SK-N-SH treated with all-trans-retinoic acid at 6 μM for 48 hours (cell line): ENCODE data around the gene CHMP2A.

ENCODE experiments used
- ATAC-seq: fragments of 200-7000 bp; cut with Tn5 transposase; 3 replicates; pipeline ENCODE4 v1.9.1; 2020; ENCODE audit warnings: mild to moderate bottlenecking, moderate library complexity
- ARNTL ChIP-seq: fragments of 450-650 bp; formaldehyde crosslinking; IDR thresholded peaks from 2 replicates; pipeline ENCODE4 v1.5.0; 2020; ENCODE audit warnings: low read depth, mild to moderate bottlenecking, moderate library complexity, borderline replicate concordance
- BACH2 ChIP-seq: fragments of 250-450 bp; sonication (Bioruptor Pico); IDR thresholded peaks from 2 replicates; pipeline ENCODE4 v1.9.0; 2021; ENCODE audit warnings: mild to moderate bottlenecking, borderline replicate concordance
- CREB5 ChIP-seq: fragments of 250-450 bp; sonication (Bioruptor Pico); IDR thresholded peaks from 2 replicates; pipeline ENCODE4 v1.5.1; 2020; ENCODE audit warnings: low read depth, mild to moderate bottlenecking, moderate library complexity
- ESRRG ChIP-seq: fragments of 250-450 bp; sonication (Bioruptor Pico); IDR thresholded peaks from 2 replicates; pipeline ENCODE4 v1.6.1; 2021; ENCODE audit warnings: mild to moderate bottlenecking
- GLIS3 ChIP-seq: fragments of 250-450 bp; sonication (Bioruptor Pico); IDR thresholded peaks from 2 replicates; pipeline ENCODE4 v1.5.0; 2020; ENCODE audit warnings: mild to moderate bottlenecking, moderate library complexity
- ISL1 ChIP-seq: fragments of 250-450 bp; sonication (Bioruptor Pico); IDR thresholded peaks from 2 replicates; pipeline ENCODE4 v2.1.2; 2022; ENCODE audit warnings: mild to moderate bottlenecking, moderate library complexity
- OSR1 ChIP-seq: fragments of 250-450 bp; sonication (Bioruptor Pico); IDR thresholded peaks from 2 replicates; pipeline ENCODE4 v1.8.0; 2022; ENCODE audit warnings: moderate library complexity, mild to moderate bottlenecking, inconsistent platforms
- PATZ1 ChIP-seq: fragments of 250-450 bp; sonication (Bioruptor Pico); IDR thresholded peaks from 2 replicates; pipeline ENCODE4 v1.8.0; 2020; ENCODE audit warnings: mild to moderate bottlenecking, moderate library complexity, borderline replicate concordance
- POU6F1 ChIP-seq: fragments of 250-450 bp; sonication (Bioruptor Pico); IDR thresholded peaks from 2 replicates; pipeline ENCODE4 v1.8.0; 2021; ENCODE audit warnings: low read depth, mild to moderate bottlenecking, moderate library complexity, borderline replicate concordance
- PPARA ChIP-seq: fragments of 250-450 bp; sonication (Bioruptor Pico); IDR thresholded peaks from 2 replicates; pipeline ENCODE4 v1.5.0; 2020; ENCODE audit warnings: mild to moderate bottlenecking, borderline replicate concordance
- RARB ChIP-seq: fragments of 250-450 bp; sonication (Bioruptor Pico); IDR thresholded peaks from 2 replicates; pipeline ENCODE4 v1.8.0; 2021; ENCODE audit warnings: mild to moderate bottlenecking, moderate library complexity
- SNAI2 ChIP-seq: fragments of 250-450 bp; sonication (Bioruptor Pico); IDR thresholded peaks from 2 replicates; pipeline ENCODE4 v1.5.0; 2020; ENCODE audit warnings: mild to moderate bottlenecking, moderate library complexity
- TCF4 ChIP-seq: fragments of 250-450 bp; sonication (Bioruptor Pico); IDR thresholded peaks from 2 replicates; pipeline ENCODE4 v1.8.0; 2021; ENCODE audit warnings: mild to moderate bottlenecking, moderate library complexity, borderline replicate concordance
- TSHZ2 ChIP-seq: fragments of 250-450 bp; sonication (Bioruptor Pico); IDR thresholded peaks from 2 replicates; pipeline ENCODE4 v1.5.0; 2020; ENCODE audit warnings: mild to moderate bottlenecking, moderate library complexity
- ZC3H10 ChIP-seq: fragments of 250-450 bp; sonication (Bioruptor Pico); IDR thresholded peaks from 2 replicates; pipeline ENCODE4 v1.5.1; 2021; ENCODE audit warnings: mild to moderate bottlenecking, moderate library complexity
- ZFP3 ChIP-seq: fragments of 250-450 bp; sonication (Bioruptor Pico); IDR thresholded peaks from 2 replicates; pipeline ENCODE4 v1.5.0; 2020; ENCODE audit warnings: mild to moderate bottlenecking, moderate library complexity
- ZNF565 ChIP-seq: fragments of 450-650 bp; formaldehyde crosslinking; conservative IDR thresholded peaks from 2 replicates; pipeline ENCODE4 v1.5.0; 2020; ENCODE audit warnings: low read depth, mild to moderate bottlenecking, moderate library complexity
- ZNF70 ChIP-seq: fragments of 450-650 bp; formaldehyde crosslinking; IDR thresholded peaks from 2 replicates; pipeline ENCODE4 v1.5.0; 2020; ENCODE audit warnings: mild to moderate bottlenecking, moderate library complexity
- ZNF8 ChIP-seq: fragments of 450-650 bp; formaldehyde crosslinking; IDR thresholded peaks from 2 replicates; pipeline ENCODE4 v1.5.0; 2020; ENCODE audit warnings: mild to moderate bottlenecking, moderate library complexity

The CHMP2A gene

DNA sequence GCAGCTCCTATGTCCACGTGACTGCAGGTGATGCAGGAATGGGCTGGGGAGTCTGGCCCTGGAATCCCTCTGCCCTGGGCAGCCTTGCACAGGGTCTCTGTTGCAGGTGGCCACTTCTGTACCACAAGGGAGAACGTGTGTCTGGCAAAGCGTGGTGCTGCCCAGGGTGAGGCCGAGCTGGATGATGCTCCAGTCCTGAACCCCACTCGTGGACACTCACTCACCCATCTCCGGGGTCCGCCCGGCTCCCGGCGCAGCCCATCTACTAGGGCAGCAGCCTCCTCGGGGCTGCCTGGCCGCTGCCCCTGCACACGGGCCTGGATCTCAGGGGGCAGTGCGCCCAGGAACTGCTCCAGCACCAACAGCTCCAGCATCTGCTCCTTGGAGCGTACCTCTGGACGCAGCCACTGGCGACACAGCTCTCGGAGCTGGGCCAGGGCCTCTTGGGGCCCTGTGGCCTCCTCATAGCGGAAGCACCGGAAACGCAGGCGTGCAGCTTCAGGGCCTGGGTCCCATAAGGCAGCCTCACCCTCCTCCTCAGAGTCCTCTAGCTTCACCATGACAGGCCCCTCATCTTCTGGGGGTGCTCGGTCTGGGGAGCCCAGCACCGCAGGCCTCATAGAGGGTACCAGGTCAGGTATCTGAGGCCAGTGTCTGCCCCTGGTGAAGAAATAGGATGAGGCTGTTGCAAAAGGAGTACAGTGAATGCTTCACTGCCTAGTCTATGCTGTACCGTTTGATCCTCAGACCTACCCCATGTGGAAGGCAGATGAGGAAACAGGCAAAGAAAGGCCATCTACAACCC lies 16.1 kb upstream of the CHMP2A start:
- ATAC-seq: no peak
- no peak for TF ChIP-seq ZC3H10 (CRISPR knock-in tag)
- TF ChIP-seq TSHZ2 (CRISPR knock-in tag): no peak
- no peak for TF ChIP-seq SNAI2 (CRISPR knock-in tag)
- no peak for TF ChIP-seq ZNF565 (CRISPR knock-in tag)
- TF ChIP-seq PPARA: no peak
- no peak for TF ChIP-seq CREB5
- no peak for TF ChIP-seq GLIS3 (CRISPR knock-in tag)
- no peak for TF ChIP-seq ISL1 (CRISPR knock-in tag)
- no peak for TF ChIP-seq ZFP3
- TF ChIP-seq TCF4 (CRISPR knock-in tag): no peak
- no peak for TF ChIP-seq BACH2 (CRISPR knock-in tag)
- TF ChIP-seq ESRRG (CRISPR knock-in tag): no peak
- TF ChIP-seq ZNF70 (CRISPR knock-in tag): no peak
- TF ChIP-seq ZNF8 (CRISPR knock-in tag): no peak
- TF ChIP-seq POU6F1 (CRISPR knock-in tag): no peak
- TF ChIP-seq PATZ1 (CRISPR knock-in tag): no peak
- no peak for TF ChIP-seq RARB (CRISPR knock-in tag)
- TF ChIP-seq OSR1: no peak

DNA sequence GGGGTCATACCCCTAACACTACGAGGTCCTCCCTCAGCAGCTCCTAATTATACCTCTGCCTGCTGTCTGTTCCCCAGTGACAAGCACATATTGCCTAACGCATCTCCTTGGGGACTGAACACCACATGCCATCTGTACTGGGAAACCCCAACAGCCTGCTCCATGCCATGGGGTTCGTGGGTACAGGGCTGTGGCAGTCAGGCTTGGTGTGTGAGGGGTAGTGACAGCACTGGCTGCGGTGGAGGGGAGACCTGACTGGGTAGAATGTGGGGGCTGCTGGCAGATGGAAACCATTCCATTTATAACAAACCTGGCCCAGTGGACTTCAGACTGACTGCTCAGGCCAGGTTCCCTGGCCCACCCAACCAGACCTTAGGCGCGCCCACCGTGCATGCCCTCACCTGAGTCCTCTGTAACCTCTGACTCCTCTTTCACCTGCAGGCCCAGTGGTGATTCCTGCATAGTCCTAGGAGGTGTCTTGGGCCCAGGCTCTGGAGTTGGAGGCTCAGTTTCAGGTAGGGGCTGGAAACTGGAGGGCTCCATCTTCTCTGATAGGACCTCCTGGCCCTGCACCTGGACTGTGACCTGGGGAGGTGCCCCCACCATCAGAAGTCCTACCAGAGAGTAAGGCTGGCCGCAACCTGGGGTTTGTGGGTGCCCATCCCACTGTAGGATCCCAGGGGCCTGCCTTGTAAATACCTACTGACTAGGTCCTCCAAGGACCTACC lies 15.2 kb upstream of the CHMP2A start:
- ATAC-seq: no peak
- TF ChIP-seq ARNTL (CRISPR knock-in tag) (no peak), ISL1 (CRISPR knock-in tag) (no peak), PATZ1 (CRISPR knock-in tag) (no peak), ZC3H10 (CRISPR knock-in tag) (no peak), RARB (CRISPR knock-in tag) (no peak), ESRRG (CRISPR knock-in tag) (no peak), POU6F1 (CRISPR knock-in tag) (no peak)
